Kidney tubule cell (primary cell): ENCODE results near the gene CHRNA5.
"Not testable (repeated sequence)": the region's sequence is repeated elsewhere in the genome, so short reads cannot be mapped to it uniquely, and the experiment has no call there.

ENCODE experiments used
- DNase-seq: peaks from one replicate; pipeline ENCODE4 v3.0.0-alpha.2; 2018; ENCODE audit warnings: low spot score

The CHRNA5 gene

DNA sequence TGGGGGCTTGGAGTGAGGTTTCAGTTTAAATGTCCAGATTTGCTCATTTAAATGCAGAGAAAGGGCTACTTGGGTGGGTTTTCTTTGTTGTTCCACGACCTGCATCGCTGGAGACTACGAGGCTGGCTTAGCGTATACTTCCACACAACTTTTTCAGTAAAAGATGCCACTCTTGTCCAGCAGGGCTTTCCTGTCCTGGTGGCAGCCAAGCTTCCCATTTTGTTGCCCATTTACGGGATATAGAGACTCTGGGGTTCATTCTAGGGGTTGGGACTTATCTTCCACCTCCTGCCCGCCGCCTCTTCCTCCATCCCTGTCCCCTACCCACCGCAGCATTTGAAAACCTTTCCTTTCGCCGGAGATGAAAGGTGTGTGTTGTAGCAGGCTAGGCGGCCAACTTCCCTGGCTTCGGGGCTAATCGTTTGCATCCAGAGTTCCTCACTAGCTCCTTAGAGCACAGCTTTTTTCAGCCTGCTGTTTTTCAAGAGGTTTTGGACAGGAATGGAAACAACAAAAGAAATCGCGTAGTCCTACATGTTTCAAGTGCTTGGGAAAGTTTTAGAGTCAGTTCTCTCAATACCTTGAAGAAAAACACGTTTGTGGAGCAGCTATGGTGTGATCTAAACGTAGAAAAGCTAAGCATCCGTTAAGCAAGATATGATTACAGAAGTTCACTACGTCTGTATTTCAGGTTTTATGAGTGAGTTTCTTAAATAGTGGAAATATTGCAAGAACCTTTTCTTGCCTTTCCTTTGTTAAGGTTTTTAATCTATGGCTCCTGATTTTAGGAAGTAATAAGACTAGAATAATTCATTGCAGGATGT lies 843 bp downstream of the CHRNA5 start:
- DNase-seq, result peak; percentile 58

DNA sequence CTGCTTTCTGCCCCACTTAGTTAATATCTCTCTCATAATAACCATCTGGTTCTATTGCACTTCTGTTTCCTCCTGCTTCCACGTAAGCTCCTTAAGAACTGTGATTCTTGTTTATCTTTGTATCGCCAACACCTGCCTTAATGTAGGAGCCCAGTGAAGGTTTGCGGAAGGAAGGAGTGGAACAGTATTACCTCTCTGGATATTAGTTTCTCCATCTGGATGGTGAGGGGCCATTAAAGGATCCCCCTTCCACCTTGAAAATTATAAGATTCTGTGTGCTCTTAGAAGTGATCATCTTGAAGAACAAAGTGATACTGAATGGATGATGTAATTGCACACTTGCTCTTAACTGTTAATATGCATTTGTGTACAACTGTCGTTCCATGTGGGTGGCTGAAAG lies 2.2 kb downstream of the CHRNA5 start:
- DNase-seq, result no peak

DNA sequence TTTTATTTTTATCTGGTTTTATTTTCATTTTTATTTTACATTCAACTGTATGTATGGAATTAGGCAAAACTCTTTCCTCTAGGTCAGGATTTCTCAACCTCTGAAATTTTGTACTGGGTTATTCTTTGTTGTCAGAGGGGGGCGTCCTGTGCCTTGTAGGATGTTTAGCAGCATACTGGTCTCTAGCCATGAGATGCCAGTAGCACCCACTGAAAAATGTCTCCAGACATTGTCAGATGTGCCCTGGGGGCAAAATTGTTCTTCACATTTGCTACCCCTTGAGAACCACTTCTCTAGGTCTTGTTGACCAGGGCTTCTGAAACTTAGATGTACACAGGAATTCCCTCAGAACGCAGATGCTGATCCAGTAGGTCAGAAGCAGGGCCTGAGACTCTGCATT lies 5.4 kb downstream of the CHRNA5 start:
- DNase-seq, result no peak

DNA sequence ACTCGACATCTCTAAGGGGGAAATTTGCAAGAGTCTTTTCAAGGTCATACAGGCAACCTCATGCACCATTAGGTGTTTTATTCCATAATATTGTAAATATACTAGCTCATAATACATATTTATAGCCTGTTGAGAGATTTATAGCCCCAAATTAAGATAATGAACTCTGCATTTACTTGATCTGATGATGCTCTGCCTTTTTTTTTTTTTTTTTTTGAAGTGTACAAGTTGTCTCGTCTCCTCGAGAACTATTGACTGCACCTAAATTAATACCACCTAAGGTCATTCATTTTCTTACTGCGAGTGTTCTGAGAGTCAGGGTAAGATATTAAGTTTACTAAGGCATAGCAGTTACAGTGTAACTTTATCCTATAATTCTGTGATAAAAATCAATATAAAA lies 6.1 kb downstream of the CHRNA5 start:
- DNase-seq, result no peak

DNA sequence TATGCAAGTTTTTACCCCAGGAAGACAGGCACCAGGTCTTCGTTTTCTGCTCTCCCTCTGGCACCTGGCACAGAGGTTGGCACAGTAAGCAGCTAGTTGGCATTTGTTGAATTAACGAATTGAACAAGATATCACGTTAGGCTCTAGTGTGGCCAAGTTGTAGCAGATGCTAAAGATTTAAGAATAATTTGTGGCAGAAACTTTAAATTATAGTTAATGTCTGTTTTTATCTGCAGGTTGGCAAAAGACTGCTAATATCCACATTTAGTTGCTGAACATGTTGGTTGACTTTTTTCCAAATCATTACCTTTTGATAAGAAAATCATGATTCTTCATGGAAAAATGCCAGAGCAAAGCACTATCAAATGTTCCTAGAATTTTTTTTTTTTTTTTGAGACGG lies 8.1 kb downstream of the CHRNA5 start:
- DNase-seq, result no peak

DNA sequence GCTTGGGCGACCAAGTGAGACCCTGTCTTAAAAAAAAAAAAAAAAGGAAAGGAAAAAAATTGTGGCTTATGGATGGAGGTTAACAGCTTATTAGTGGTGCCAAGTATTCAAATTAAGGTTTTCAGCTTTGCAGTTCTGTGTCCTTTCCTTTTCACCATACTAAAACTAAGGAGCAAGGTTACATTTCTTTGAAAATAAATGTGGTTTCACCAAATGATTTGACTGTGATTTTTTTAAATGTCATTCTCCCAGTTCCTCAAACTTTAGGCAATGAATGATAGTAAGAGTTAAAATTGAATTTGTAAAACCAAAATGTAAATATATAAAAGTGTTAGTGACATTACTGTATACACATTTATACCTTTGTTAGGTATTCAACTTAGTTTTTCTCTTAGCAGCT lies 9.6 kb downstream of the CHRNA5 start:
- no peak for DNase-seq

DNA sequence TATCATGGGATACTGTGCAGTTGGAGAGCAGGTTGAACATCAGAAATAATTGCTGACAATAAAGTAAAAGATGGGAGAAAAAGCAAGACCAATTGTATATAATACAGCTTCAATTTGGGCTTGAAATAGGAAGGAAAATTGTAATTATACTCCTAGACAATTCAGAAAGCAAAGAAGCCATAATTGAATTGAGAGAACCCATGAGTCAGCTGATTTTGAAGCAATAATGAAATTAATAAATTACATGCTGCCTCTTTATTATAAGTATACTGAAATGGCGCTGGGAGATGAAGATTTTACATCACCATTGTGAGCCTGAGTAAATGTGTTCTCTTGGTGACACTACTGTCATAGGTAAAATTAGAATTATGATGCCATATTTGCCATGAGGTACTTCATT lies 32.3 kb downstream of the CHRNA5 start:
- DNase-seq, result no peak

DNA sequence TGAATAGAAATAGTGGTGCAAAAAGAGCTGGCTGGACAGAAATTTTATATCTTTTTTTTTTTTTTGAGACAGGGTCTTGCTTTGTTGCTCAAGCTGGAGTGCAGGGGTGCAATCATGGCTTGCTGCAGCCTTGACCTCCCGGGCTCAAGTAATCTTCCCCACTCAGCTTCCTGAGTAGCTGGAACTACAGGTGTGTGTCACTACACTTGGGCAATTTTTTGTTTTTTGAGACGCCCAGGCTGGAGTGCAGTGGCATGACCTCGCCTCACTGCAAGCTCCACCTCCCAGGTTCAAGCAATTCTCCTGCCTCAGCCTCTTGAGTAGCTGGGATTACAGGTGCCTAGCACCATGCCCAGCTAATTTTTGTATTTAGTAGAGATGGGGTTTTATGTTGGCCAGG lies 33.0 kb downstream of the CHRNA5 start:
- DNase-seq, result no peak

DNA sequence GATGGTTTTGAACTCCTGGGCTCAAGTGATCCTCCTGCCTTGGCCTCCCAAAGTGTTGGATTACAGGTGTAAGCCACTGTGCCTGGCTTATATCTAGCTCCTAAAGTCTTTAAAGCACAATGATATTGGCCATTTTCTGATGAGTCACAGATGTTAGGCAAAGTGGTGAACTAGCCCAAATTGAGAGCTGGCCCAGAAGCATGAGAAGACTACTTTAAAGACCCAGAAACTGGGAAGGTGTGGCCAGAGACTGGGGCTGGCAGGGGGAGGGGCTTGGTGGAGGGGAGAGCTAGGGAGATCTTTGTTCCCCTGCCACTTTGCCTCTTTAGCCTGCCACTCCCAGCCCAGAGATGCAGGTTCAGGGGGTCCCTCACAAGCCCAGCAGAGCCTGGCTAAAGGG lies 33.9 kb downstream of the CHRNA5 start:
- no peak for DNase-seq

DNA sequence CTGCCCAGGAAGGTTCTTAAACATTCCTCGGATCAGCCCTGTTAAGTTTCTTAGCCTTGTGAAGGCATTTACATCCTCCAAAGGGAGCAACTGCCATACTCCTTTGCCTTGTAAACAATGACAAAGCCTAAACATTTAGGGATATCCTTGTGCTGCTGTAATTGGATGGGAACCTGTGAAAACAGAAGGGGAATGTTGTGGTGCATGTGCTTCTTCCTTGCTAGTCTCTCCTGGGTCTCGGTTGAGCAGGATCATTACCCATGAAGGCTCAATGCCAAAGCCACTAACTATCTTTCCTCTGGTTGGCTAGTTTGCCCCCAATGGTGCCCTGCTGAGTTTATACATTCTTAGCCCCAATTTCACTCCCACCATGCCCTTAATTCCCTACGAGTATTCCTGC lies 38.1 kb downstream of the CHRNA5 start:
- DNase-seq, result no peak

DNA sequence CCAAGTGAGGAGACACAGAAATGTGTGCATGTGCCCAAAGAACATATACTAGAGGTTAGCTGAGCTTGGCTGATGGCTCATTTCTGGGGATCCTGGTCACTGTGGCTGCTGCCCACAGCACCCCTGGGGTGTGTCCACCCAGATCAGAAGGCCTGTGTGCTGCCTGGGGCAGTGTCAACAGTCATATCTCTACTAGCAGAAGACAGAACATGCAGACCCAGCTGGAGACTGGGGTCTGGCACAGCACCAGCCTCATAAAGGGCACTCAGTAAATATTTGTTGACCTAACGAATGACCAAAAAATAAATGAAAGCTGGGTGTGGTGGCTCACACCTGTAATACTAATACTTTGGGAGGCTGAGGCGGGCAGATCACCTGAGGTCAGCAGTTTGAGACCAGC lies 39.1 kb downstream of the CHRNA5 start:
- no peak for DNase-seq

DNA sequence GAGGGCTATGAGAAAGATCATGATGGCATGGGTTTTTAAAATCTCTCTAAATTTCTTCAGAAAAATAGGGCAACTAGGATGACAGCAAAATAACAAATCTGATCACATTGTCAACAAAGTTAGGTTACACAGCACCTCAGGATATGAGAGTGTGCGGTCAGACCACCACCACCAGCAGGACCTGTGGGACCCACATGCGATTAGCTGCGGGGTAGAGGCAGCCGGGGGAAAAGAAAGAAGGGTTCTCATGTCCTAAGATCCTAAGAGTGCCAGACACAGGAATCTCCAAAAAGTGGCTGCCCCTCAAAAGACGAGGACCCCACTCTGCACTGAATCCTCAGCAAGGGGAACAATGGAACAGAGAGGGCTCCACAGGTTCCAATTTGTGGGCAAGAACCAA lies 39.9 kb downstream of the CHRNA5 start:
- DNase-seq, result no peak

DNA sequence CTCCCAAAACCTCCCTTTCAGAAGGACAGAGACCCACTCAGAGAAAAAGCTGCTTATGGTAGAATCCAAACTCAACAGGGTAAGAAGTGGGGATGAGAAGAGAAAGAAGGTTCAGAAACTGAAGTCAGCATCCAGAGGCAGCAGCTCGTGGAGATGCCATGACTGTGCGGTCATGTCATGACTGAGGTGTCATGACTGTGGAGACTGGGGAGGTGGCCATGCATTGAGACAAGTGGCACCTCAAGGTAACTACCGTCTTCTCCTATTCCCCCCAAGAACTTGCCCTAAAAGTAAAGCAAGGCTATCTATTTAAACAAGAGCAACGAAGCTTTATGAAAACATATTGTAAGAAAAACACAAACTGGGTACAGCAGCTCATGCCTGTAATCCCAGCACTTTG lies 40.4 kb downstream of the CHRNA5 start:
- no peak for DNase-seq

DNA sequence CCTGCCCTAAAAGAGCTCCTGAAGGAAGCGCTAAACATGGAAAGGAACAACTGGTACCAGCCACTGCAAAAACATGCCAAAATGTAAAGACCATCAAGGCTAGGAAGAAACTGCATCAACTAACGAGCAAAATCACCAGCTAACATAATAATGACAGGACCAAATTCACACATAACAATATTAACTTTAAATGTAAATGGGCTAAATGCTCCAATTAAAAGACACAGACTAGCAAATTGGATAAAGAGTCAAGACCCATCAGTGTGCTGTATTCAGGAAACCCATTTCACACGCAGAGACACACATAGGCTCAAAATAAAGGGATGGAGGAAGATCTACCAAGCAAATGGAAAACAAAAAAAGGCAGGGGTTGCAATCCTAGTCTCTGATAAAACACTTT lies 44.2 kb downstream of the CHRNA5 start:
- not testable (repeated sequence) for DNase-seq

DNA sequence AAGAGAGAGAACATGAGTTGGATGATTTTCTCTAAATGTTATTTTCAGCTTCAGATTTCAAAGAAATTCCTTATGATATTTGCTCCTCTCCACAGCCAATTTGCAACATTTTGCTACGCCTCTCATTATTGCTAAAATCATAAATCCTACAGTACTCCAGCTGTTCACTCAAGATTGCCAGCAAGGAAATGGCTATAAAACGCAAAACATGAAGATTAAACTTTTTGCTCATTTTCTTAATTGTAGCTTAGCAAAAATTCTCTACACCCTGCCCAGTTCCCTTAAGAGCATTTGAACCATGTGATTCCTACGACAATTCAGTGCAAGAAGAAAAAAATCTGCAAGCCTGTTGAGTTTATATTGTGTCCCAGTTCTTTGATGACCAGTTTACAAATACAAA lies 48.7 kb downstream of the CHRNA5 start:
- no peak for DNase-seq

DNA sequence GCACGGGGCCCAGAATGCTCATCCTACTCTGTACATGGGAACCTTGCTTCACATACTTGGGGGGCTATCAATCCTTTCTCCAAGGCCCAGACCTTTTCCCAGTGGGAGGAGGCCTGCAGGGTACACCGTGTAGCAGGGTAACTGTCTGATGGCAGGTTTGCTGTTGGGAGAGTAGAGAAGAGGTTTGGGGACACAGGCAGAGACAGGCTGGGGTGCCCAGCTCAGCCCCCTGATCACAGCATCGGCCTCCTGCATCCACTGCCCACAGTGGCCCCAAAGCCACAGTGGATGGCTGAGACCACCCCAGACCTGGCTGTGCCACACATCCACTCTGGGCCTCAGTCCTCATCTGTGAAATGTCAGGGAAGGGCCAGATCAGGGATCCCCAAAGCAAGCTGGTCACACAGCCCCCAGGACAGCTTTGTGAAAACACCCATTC lies 49.9 kb downstream of the CHRNA5 start:
- DNase-seq, result no peak

DNA sequence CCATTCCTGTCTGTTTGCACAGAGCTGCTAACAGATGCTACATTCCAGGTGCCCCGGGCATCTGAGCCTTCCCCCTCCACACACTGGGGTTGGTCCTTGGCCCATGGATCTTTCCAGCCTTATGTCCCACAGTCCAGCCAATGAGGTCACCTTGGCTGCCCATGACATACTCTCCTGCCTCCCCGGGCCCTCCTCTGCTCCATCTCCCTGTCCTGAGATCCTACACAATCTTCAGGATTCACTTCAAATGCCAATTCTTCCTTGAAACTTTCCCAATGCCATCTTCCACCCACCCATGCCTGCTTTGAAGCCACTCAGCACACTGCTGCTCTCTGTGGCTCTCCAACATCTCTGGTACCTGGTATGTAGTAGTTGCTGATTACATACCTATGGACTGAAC lies 51.2 kb downstream of the CHRNA5 start:
- no peak for DNase-seq

DNA sequence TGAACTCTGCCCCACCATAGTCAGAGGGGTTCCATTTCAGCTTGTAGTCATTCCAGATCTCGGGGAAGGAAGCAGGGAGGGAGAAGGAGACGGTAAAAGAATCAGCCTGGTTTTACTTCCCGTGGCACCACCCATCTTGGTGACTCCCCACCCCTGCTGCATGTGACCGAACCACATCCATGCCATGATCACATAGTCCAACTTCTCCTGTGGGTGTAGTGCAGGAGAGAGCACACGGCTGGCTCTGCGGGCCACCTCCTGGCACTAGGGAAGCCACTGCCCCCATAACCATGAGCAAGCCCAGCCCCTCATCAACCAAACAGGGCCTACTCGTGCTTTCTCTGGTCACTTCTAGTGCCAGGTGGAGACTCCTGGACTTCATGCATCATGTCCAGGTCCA lies 51.8 kb downstream of the CHRNA5 start:
- DNase-seq, result no peak

DNA sequence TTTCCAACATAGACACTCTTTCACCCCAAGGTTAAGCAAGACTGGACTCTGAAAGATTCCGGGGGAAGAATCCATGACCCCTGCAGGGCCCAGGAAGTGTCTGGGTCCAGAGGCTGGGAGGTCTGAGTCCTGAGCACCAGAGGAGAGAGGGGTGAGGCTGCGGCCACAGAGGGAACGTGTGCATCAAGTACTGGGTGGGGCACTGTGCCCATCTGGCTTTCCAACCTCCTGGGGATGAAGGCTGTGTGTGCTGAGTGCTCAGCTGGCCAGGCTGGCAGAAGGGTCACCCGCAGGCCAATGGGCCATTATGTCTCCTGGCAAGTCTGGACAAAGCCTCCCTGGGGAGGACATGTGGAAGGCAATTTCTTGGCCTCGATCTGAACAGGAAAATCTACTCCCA lies 52.2 kb downstream of the CHRNA5 start:
- DNase-seq, result no peak

DNA sequence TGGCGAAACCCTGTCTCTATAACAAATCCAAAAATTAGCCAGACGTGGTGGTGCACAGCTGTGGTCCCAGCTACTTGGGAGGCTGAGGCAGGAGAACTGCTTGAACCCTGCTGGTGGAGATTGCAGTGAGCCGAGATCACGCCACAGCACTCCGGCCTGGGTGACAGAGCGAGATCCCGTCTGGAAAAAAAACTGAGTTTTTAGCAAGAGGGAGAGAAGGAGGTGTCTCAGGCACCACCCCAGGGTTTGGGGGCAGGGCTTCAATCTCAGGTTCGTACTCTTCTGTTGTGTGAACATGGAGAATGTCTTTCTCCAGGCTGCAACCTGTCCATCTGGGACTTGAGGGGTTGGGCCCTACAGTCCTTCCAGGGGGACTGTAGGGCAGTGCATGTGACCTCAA lies 52.7 kb downstream of the CHRNA5 start:
- no peak for DNase-seq

DNA sequence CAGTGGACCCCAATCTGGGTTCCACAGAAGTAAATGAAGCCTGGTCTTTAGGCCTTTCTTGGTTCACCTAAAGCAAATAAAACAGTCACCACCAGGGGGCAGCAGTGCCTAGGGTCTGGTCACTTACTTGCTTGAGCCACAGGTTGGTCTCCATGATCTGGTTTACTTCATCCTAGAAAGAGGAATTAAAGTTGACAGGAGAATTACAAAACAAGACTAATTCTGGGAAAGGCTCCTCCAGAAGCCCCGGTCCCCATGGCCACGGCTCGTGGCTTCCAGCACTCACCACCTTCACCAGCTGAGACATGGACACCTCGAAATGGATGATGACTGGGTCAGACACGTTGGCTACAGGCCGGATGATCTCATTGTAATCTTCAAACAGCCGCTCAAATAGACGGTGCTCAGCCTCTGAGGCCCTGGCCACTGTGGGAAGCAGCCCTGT lies 53.2 kb downstream of the CHRNA5 start:
- DNase-seq, result peak; percentile 82

DNA sequence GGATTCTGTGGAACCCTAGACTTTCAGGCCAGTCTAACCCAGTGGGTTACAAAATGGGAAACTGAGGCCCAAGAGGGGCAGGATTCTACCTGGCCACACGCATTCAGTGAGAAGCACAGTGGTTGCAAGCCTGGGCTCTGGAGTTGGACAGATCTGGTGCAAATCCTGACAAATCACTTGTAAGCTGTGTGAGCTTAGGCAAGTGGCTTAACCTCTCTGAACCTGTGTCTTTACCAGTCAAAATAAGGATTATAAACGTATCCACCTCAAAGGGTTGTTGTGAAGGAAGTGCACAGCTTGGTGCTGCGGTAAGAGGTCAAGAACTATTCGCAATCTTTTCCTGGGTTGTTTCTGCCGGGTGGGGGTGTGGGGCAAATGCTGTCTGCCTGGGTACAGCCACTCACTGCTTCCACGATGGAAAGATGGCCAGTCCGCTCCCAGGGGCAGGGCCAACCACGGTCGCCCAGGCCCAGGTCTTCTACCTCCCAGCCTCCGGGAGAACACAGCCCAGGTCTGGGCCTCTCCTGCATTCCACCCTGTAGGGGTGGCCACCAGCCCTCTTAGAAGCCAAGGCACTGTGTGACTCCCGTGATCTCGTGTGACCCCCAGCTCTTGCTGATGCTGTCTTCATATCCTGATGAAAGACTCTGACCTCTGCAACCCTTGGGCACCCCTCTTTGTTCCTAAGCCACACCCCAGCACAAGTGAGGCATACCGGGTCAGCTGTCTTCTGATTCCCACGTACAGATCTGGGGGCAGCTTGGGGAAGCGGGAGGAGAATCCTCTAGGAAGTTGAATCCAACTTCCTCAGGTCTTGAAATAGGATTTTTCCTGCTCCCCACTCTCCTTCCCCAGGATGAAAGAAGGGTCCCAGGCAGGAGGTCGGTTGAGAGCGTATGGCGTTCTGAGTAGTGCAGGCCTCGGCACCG lies 54.0 kb downstream of the CHRNA5 start:
- no peak for DNase-seq

DNA sequence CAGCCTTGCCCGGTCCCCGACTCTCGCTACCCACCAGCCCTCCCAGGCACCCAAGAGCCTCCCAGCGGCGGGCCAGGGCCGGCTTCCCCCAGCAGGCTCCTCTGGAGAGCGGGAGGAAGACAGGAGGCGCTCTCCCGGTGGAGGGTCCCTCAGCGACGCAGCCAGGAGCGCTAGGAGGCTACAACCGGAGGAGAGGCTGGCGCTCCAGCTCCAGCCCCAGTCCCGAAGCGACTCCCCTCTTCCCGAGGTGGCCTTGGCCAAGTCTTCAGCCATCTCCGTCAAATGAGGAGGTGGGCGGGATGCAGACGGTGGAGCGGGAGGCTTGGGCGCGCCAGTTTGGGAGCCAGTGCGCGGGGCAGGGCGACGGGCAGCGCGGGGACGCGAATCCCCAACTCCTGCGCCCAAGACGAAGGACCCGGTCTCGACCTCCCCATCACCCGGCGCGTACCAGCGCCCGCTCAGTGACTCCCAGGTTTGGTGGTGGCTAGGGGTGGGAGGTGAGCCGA lies 54.8 kb downstream of the CHRNA5 start:
- peak; percentile 13 for DNase-seq
